Liver (tissue), 9 donors: ENCODE measurements around the gene CDK11B. TPM values are rescaled to one million over a fixed set of nuclear protein-coding genes. Genes with fewer than 3 reads are reported as not detected.

Experiments
- DNase-seq: peaks from one replicate; pipeline ENCODE4 v3.0.0-alpha.2; 2017; ENCODE audit warnings: low spot score
- H3K27ac ChIP-seq, 2 donors: one replicate each; pipeline ENCODE4 v1.7.0; 2013; ENCODE audit warnings: inconsistent platforms in 2 of 2, low read length in 2 of 2, control low read depth in 1 of 2, low read depth in 1 of 2, mild to moderate bottlenecking in 1 of 2
- H3K27me3 ChIP-seq, 4 donors: one replicate each; pipeline versions ENCODE4 v1.6.1 to v1.7.0; 2013; ENCODE audit warnings: low read length in 3 of 4, inconsistent platforms in 1 of 4, mild to moderate bottlenecking in 1 of 4, moderate library complexity in 1 of 4; ENCODE audit not compliant: control insufficient read depth in 4 of 4, insufficient read depth in 4 of 4
- H3K36me3 ChIP-seq, 4 donors: one replicate each; pipeline versions ENCODE4 v1.6.1 to v1.7.0; 2013; ENCODE audit warnings: low read length in 3 of 4, mild to moderate bottlenecking in 3 of 4, low read depth in 1 of 4, moderate library complexity in 1 of 4; ENCODE audit not compliant: control insufficient read depth in 4 of 4, insufficient read depth in 3 of 4
- H3K4me1 ChIP-seq, 4 donors: one replicate each; pipeline versions ENCODE4 v1.6.1 to v1.7.0; 2013; ENCODE audit warnings: low read length in 3 of 4, mild to moderate bottlenecking in 3 of 4, moderate library complexity in 1 of 4; ENCODE audit not compliant: control insufficient read depth in 4 of 4, insufficient read depth in 4 of 4
- H3K4me3 ChIP-seq, 3 donors: one replicate each; pipeline versions ENCODE4 v1.6.1 to v1.7.0; 2013; ENCODE audit warnings: low read length in 3 of 3, control low read depth in 1 of 3, low read depth in 1 of 3, mild to moderate bottlenecking in 1 of 3
- H3K9ac ChIP-seq, 2 donors: one replicate each; pipeline ENCODE4 v1.7.0; 2013; ENCODE audit warnings: low read length in 2 of 2, mild to moderate bottlenecking in 2 of 2, moderate library complexity in 2 of 2, control low read depth in 1 of 2, low read depth in 1 of 2
- H3K9me3 ChIP-seq, 4 donors: one replicate each; pipeline versions ENCODE4 v1.6.1 to v1.7.0; 2013; ENCODE audit warnings: low read length in 3 of 4; ENCODE audit not compliant: control insufficient read depth in 4 of 4
- CTCF ChIP-seq: fragments of 150-350 bp; IDR thresholded peaks from 2 replicates; pipeline ENCODE4 v1.5.1; 2017; ENCODE audit warnings: improper control_type of control experiment, low read depth, low read length; ENCODE audit not compliant: missing input control
- EGR1 ChIP-seq, 2 donors: IDR thresholded peaks; 2 replicates each; pipeline ENCODE4 v1.6.1; 2016 to 2018; ENCODE audit warnings: antibody characterized with exemption in 2 of 2, low read depth in 2 of 2
- FOXA1 ChIP-seq: IDR thresholded peaks from 2 replicates; pipeline ENCODE4 v1.6.1; 2016; ENCODE audit warnings: antibody characterized with exemption
- GABPA ChIP-seq, 2 donors: IDR thresholded peaks in 1 of 2; conservative IDR thresholded peaks in 1 of 2; 2 replicates each; pipeline ENCODE4 v1.6.1; 2016; ENCODE audit warnings: antibody characterized with exemption in 2 of 2, mild to moderate bottlenecking in 1 of 2, moderate library complexity in 1 of 2
- HNF4A ChIP-seq, 2 donors: conservative IDR thresholded peaks; 2 replicates each; pipeline ENCODE4 v1.6.1; 2016; ENCODE audit warnings: antibody characterized with exemption in 2 of 2, mild to moderate bottlenecking in 2 of 2
- HNF4G ChIP-seq: IDR thresholded peaks from 2 replicates; pipeline ENCODE4 v1.6.1; 2016; ENCODE audit warnings: antibody characterized with exemption
- JUND ChIP-seq, 2 donors: IDR thresholded peaks; 2 replicates each; pipeline ENCODE4 v1.6.1; 2016; ENCODE audit warnings: antibody characterized with exemption in 2 of 2
- NR2F2 ChIP-seq: IDR thresholded peaks from 2 replicates; pipeline ENCODE4 v1.6.1; 2016; ENCODE audit warnings: antibody characterized with exemption
- RAD21 ChIP-seq, 2 donors: IDR thresholded peaks; 2 replicates each; pipeline ENCODE4 v1.6.1; 2016; ENCODE audit warnings: antibody characterized with exemption in 2 of 2, mild to moderate bottlenecking in 2 of 2
- REST ChIP-seq: IDR thresholded peaks from 2 replicates; pipeline ENCODE4 v1.6.1; 2016; ENCODE audit warnings: antibody characterized with exemption, mild to moderate bottlenecking
- RXRA ChIP-seq, 2 donors: IDR thresholded peaks; 2 replicates each; pipeline ENCODE4 v1.6.1; 2017 to 2018; ENCODE audit warnings: antibody characterized with exemption in 2 of 2, mild to moderate bottlenecking in 1 of 2
- SP1 ChIP-seq: IDR thresholded peaks from 2 replicates; pipeline ENCODE4 v1.6.1; 2018; ENCODE audit warnings: antibody characterized with exemption, mild to moderate bottlenecking
- TAF1 ChIP-seq: conservative IDR thresholded peaks from 2 replicates; pipeline ENCODE4 v1.6.1; 2016; ENCODE audit warnings: antibody characterized with exemption, mild to moderate bottlenecking
- YY1 ChIP-seq: IDR thresholded peaks from 2 replicates; pipeline ENCODE4 v1.6.1; 2016; ENCODE audit warnings: antibody characterized with exemption, mild to moderate bottlenecking
- WGBS: extraction: QIAGEN DNeasy Blood & Tissue Kit; methylation state at CpG from one replicate; pipeline ENCODE4 v1.1.7; 2013; 5-methylcytosine and 5-hydroxymethylcytosine counted together
- polyA plus RNA-seq, 2 donors: library from polyadenylated mRNA; stranded (reverse) in 1 of 2; unstranded in 1 of 2; fragments of 200-250 nt in 1 of 2; fragments of >200 nt in 1 of 2; fragmentation: Nextera tagmentation in 1 of 2; extraction: Ambion mirVana in 1 of 2; gene quantifications; one replicate each; pipeline versions ENCODE4 v1.2.1 to v1.2.3, GENCODE V29; 2013 to 2015
- total RNA-seq, 2 donors: library from RNA; depleted of rRNA; stranded (reverse); fragments of >200 nt; gene quantifications; one replicate each; pipeline ENCODE4 v1.2.3, GENCODE V29; 2014
- TF ChIP-seq, protein P1 (sequence below): IDR thresholded peaks from 2 replicates; pipeline ENCODE4 v1.6.1; 2016; ENCODE audit warnings: antibody characterized with exemption
- TF ChIP-seq, protein P2 (sequence below): IDR thresholded peaks from 2 replicates; pipeline ENCODE4 v1.6.1; 2016; ENCODE audit warnings: antibody characterized with exemption
- TF ChIP-seq, protein P3 (sequence below): IDR thresholded peaks from 2 replicates; pipeline ENCODE4 v1.6.1; 2016; ENCODE audit warnings: antibody characterized with exemption
- donor health status: healthy.
- donor health status: healthy.
- donor health status: healthy.
- donor health status: healthy.
- donor health status: healthy.

CDK11B gene
- total and polyA plus RNA-seq, 4 donors = 5.1 to 12.2 (median 7.4) TPM

DNA sequence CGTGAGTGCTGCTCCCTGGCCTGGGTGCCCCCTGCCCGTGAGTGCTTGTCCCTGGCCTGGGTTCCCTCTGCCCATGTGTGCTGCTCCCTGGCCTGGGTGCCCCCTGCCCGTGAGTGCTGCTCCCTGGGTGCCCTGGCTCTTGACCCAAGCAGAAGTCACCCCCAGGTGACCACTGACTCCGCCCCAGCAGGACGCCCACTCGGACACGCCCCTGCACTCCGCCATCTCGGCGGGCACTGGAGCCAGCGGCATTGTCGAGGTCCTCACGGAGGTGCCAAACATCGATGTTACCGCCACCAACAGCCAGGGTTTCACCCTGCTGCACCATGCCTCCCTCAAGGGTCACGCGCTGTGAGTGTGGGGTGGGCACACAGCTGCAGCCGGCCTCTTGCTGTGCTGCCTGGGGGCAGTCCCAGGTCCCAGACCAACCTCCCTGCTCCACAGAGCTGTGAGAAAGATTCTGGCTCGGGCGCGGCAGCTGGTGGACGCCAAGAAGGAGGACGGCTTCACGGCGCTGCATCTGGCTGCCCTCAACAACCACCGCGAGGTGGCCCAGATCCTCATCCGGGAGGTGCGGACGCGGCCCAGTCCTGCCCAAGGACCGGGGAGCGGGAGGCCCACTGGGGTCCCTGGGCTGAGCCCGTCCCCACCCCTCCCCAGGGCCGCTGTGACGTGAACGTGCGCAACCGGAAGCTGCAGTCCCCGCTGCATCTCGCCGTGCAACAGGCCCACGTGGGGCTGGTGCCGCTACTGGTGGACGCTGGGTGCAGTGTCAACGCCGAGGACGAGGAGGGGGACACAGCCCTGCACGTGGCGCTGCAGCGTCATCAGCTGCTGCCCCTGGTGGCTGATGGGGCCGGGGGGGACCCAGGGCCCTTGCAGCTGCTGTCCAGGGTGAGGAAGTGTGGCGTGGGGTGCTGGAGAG, 30.7 kb downstream of the CDK11B start (continued):
- TF ChIP-seq, protein P1, sequence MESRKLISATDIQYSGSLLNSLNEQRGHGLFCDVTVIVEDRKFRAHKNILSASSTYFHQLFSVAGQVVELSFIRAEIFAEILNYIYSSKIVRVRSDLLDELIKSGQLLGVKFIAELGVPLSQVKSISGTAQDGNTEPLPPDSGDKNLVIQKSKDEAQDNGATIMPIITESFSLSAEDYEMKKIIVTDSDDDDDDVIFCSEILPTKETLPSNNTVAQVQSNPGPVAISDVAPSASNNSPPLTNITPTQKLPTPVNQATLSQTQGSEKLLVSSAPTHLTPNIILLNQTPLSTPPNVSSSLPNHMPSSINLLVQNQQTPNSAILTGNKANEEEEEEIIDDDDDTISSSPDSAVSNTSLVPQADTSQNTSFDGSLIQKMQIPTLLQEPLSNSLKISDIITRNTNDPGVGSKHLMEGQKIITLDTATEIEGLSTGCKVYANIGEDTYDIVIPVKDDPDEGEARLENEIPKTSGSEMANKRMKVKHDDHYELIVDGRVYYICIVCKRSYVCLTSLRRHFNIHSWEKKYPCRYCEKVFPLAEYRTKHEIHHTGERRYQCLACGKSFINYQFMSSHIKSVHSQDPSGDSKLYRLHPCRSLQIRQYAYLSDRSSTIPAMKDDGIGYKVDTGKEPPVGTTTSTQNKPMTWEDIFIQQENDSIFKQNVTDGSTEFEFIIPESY = no peak
- no peak for TF ChIP-seq RAD21 (IDR thresholded peaks at IDR 0.05)

DNA sequence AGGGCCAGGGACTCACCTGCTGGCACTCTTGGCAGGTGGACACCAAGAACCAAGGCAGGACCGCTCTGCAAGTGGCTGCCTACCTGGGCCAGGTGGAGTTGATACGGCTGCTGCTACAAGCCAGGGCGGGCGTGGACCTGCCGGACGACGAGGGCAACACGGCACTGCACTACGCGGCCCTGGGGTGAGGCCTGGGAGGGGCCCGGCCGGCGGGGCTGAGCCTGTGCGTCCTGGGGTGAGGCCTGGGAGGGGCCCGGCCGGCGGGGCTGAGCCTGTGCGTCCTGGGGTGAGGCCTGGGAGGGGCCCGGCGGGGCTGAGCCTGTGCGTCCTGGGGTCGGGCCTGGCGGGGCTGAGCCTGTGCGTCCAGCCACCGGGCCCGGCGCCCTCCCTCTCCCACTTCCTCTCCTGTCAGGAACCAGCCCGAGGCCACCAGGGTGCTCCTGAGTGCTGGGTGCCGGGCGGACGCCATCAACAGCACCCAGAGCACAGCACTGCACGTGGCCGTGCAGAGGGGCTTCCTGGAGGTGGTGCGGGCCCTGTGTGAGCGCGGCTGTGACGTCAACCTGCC, 31.5 kb downstream of the CDK11B start:
- H3K27me3 ChIP-seq = no peaks in the 10 kb centered on the region
- no peaks in the 10 kb centered on the region for H3K9me3 ChIP-seq
- no peak overlapping the region for H3K4me3 ChIP-seq
- no peak overlapping the region for H3K9ac ChIP-seq
- no peak overlapping the region for H3K27ac ChIP-seq
- DNase-seq = no peak
- no peak for TF ChIP-seq JUND (IDR thresholded peaks at IDR 0.05)
- TF ChIP-seq, protein P2, sequence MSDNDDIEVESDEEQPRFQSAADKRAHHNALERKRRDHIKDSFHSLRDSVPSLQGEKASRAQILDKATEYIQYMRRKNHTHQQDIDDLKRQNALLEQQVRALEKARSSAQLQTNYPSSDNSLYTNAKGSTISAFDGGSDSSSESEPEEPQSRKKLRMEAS = no peak
- WGBS = 82% methylated on average over 37 of the region's 37 CpGs
- H3K36me3 ChIP-seq = peaks cover 0 to 20% (median 6%) of the 10 kb centered on the region in 4 donors
- peaks cover 0 to 5% (median 0%) of the 10 kb centered on the region in 4 donors for H3K4me1 ChIP-seq

- no peak for DNase-seq
- Histone ChIP-seq H3K9ac (no peak overlapping the region), H3K4me1 (peaks cover 0 to 2% (median 0%) of the 10 kb centered on the region in 4 donors), H3K9me3 (no peaks in the 10 kb centered on the region), H3K4me3 (no peak overlapping the region), H3K27me3 (no peaks in the 10 kb centered on the region), H3K36me3 (peaks cover 0 to 20% (median 6%) of the 10 kb centered on the region in 4 donors), H3K27ac (no peak overlapping the region)
- 94% methylated on average over 48 of the region's 48 CpGs for WGBS
- no peak for TF ChIP-seq HNF4G
- no peak for TF ChIP-seq JUND (IDR thresholded peaks at IDR 0.05)
- TF ChIP-seq TAF1 = no peak
- TF ChIP-seq, protein P3, sequence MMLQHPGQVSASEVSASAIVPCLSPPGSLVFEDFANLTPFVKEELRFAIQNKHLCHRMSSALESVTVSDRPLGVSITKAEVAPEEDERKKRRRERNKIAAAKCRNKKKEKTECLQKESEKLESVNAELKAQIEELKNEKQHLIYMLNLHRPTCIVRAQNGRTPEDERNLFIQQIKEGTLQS = no peak
- TF ChIP-seq RXRA (IDR thresholded peaks at IDR 0.05) = no peak
- TF ChIP-seq HNF4A (conservative IDR thresholded peaks at IDR 0.05) = no peak
- TF ChIP-seq FOXA1 = no peak
- TF ChIP-seq, protein P2 = no peak
- TF ChIP-seq RAD21 (IDR thresholded peaks at IDR 0.05) = no peak
- TF ChIP-seq GABPA (IDR thresholded peaks at IDR 0.05 in 1 of 2, conservative IDR thresholded peaks at IDR 0.05 in 1 of 2) = no peak
- no peak for TF ChIP-seq REST
- no peak for TF ChIP-seq NR2F2
- TF ChIP-seq YY1 = no peak
- TF ChIP-seq CTCF = no peak
- no peak for TF ChIP-seq EGR1 (IDR thresholded peaks at IDR 0.05; ENCODE audit: low read depth in 2 of 2)
- no peak for TF ChIP-seq SP1
These were observed 32.3 kb downstream of the CDK11B start for GRCh38 chr1:1626207-1627141.
